BLaER1 treated with 17β-estradiol and CSF1 and Interleukin-3, amounts not matched to agents 10 nM and 100 nM (cell line): Measurements from ENCODE around the gene ATXN7L3.

Experiments
- H3K27ac ChIP-seq, 11 experiments: shearing (Covaris generic); formaldehyde crosslinking; 2 replicates each; pipeline ENCODE4 v1.8.1; 2022
- H3K27me3 ChIP-seq, 11 experiments: shearing (Covaris generic); formaldehyde crosslinking; 2 replicates each; pipeline ENCODE4 v1.8.1; 2022
- H3K36me3 ChIP-seq, 11 experiments: shearing (Covaris generic); formaldehyde crosslinking; 2 replicates each; pipeline ENCODE4 v1.8.1; 2022
- H3K4me1 ChIP-seq, 10 experiments: shearing (Covaris generic); formaldehyde crosslinking; 2 replicates each; pipeline ENCODE4 v1.8.1; 2022
- H3K4me2 ChIP-seq, 11 experiments: shearing (Covaris generic); formaldehyde crosslinking; 2 replicates each; pipeline ENCODE4 v1.8.1; 2022
- H3K4me3 ChIP-seq, 10 experiments: shearing (Covaris generic); formaldehyde crosslinking; 2 replicates each; pipeline ENCODE4 v1.8.1; 2022
- H3K9ac ChIP-seq, 11 experiments: shearing (Covaris generic); formaldehyde crosslinking; 2 replicates each; pipeline ENCODE4 v1.8.1; 2022
- H3K9me3 ChIP-seq, 11 experiments: shearing (Covaris generic); formaldehyde crosslinking; replicated peaks in 1 of 11; 2 replicates each; pipeline ENCODE4 v1.8.1; 2022
- H4K20me1 ChIP-seq, 11 experiments: shearing (Covaris generic); formaldehyde crosslinking; 2 replicates each; pipeline ENCODE4 v1.8.1; 2022
- Cebpa-rat ChIP-seq, 11 experiments: shearing (Covaris generic); IDR thresholded peaks; 2 replicates each; pipeline ENCODE4 v1.8.1; 2022

The ATXN7L3 gene

GRCh38 chr17:44198721-44199552 lies 747 bp downstream of the ATXN7L3 start:
- peaks cover 35 to 40% (median 38%) of the 10 kb centered on the region in 11 experiments for H3K36me3 ChIP-seq
- H3K9ac ChIP-seq: peak overlapping the region; percentile 95 to 99 (median 99)
- peaks cover 0 to 37% (median 20%) of the 10 kb centered on the region in 11 experiments; a peak in 14 of 22 replicates for H4K20me1 ChIP-seq
- TF ChIP-seq Cebpa-rat (IDR thresholded peaks at IDR 0.05): no peak
- peaks cover 51 to 72% (median 54%) of the 10 kb centered on the region in 10 experiments for H3K4me1 ChIP-seq
- H3K4me2 ChIP-seq: peak overlapping the region; percentile 83 to 97 (median 91)
- H3K27ac ChIP-seq: peak overlapping the region; percentile 95 to 99 (median 98)
- H3K27me3 ChIP-seq: no peaks in the 10 kb centered on the region
- no peaks in the 10 kb centered on the region for H3K9me3 ChIP-seq
- peak overlapping the region; percentile 72 to 97 (median 91) for H3K4me3 ChIP-seq

- H3K27me3 ChIP-seq: no peaks in the 10 kb centered on the region
- H3K36me3 ChIP-seq: peaks cover 43 to 48% (median 46%) of the 10 kb centered on the region in 11 experiments
- H3K9me3 ChIP-seq: no peaks in the 10 kb centered on the region
- H3K4me3 ChIP-seq: peak overlapping the region; percentile 72 to 97 (median 91)
- peaks cover 0 to 45% (median 20%) of the 10 kb centered on the region in 11 experiments; a peak in 18 of 22 replicates for H4K20me1 ChIP-seq
- peaks cover 44 to 72% (median 48%) of the 10 kb centered on the region in 10 experiments for H3K4me1 ChIP-seq
- H3K4me2 ChIP-seq: peak overlapping the region; percentile 83 to 97 (median 91)
- H3K27ac ChIP-seq: peak overlapping the region; percentile 95 to 99 (median 98)
- TF ChIP-seq Cebpa-rat (IDR thresholded peaks at IDR 0.05): no peak
- H3K9ac ChIP-seq: peak overlapping the region; percentile 95 to 99 (median 99)
These were observed 1.5 kb downstream of the ATXN7L3 start for GRCh38 chr17:44197980-44198720.

DNA sequence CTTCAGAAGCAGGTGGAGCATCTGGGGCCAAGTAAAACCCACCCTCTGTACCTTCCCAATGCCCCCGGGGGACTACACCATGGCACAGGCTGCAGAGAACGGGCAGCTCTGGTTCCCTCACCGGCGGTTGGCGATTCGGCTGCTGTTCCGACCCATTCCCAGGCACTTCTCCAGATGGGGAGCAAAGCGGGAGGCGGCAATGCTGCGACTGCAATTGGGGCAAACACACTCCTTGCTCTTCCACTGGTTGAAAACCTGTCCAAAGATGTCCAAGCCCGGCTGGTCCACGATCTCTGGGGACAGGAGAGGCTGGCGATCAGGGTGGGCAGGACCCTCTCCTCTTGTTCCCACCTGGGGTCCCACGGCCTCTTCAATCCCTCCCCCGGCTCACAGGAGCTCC lies 2.6 kb downstream of the ATXN7L3 start:
- Histone ChIP-seq H3K4me1 (peaks cover 33 to 72% (median 42%) of the 10 kb centered on the region in 10 experiments), H3K36me3 (peaks cover 52 to 58% (median 56%) of the 10 kb centered on the region in 11 experiments), H3K4me2 (peak overlapping the region; percentile 83 to 97 (median 91)), H3K27ac (peak overlapping the region in 10 of 11 experiments; percentile 95 to 99 (median 98); a peak in 17 of 22 replicates), H3K9me3 (no peaks in the 10 kb centered on the region), H3K27me3 (no peaks in the 10 kb centered on the region), H4K20me1 (peaks cover 0 to 55% (median 26%) of the 10 kb centered on the region in 11 experiments; a peak in 19 of 22 replicates), H3K4me3 (peak overlapping the region in 8 of 10 experiments; percentile 77 to 97 (median 92); a peak in 12 of 20 replicates), H3K9ac (peak overlapping the region; percentile 95 to 99 (median 99))
- TF ChIP-seq Cebpa-rat (IDR thresholded peaks at IDR 0.05): no peak

DNA sequence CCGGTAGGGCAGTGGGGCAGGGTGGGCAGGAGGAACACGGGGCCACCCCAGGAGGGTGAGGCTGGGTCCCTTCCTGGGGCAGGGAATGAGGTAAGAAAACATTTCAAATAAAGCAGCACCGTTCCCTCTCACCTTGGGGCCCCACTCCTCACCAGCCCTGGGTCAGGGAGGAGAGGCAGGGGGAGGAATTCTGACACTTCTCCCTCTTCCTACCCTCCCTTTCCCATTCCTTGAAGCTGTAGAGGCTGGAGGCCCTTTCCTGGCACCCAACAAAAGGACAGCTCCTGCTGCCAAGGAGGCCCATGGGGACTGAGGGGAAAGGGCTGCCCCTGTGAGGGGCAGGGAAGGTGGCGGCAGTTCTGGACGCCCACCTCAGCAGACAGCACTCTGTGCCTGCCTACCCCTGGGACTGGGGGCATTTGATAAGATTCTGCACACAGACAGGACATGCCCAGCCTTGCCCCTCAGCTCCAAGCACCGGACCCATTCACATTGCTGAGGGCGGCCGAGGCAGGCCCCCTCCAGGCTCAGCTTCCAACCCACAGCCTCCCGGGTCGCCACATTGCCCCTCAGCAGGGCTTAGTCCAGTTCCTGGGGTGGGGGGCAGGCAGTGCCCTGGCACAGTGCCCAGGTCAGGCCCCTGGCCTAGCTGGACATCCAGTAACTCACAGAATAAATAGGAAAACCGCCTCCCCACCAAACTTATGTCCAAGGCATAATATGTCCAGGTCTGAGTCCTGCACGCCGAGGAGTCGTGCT lies 6.2 kb downstream of the ATXN7L3 start:
- peaks cover 21 to 73% (median 35%) of the 10 kb centered on the region in 10 experiments for H3K4me1 ChIP-seq
- no peak for TF ChIP-seq Cebpa-rat (IDR thresholded peaks at IDR 0.05)
- peak overlapping the region in 9 of 11 experiments; percentile 25 to 72 (median 39); a peak in 13 of 22 replicates for H3K9ac ChIP-seq
- H3K27me3 ChIP-seq: no peaks in the 10 kb centered on the region
- H3K4me3 ChIP-seq: no peak overlapping the region
- peaks cover 84 to 94% (median 89%) of the 10 kb centered on the region in 11 experiments for H3K36me3 ChIP-seq
- H3K4me2 ChIP-seq: peak overlapping the region in 2 of 11 experiments; percentile 69 to 78; a peak in 5 of 22 replicates
- peaks cover 0 to 74% (median 34%) of the 10 kb centered on the region in 11 experiments; a peak in 21 of 22 replicates for H4K20me1 ChIP-seq
- H3K27ac ChIP-seq: peak overlapping the region in 8 of 11 experiments; percentile 5 to 45 (median 28); a peak in 9 of 22 replicates
- no peaks in the 10 kb centered on the region for H3K9me3 ChIP-seq

GRCh38 chr17:44192750-44193149 lies 6.9 kb downstream of the ATXN7L3 start:
- Histone ChIP-seq H3K9me3 (no peaks in the 10 kb centered on the region), H3K27ac (peak overlapping the region in 6 of 11 experiments; percentile 20 to 53 (median 34); a peak in 6 of 22 replicates), H3K27me3 (no peaks in the 10 kb centered on the region), H3K9ac (peak overlapping the region in 8 of 11 experiments; percentile 25 to 72 (median 38); a peak in 10 of 22 replicates), H3K4me2 (peak overlapping the region in 3 of 11 experiments; percentile 31 to 78 (median 69); a peak in 5 of 22 replicates), H3K4me3 (no peak overlapping the region), H4K20me1 (peaks cover 0 to 74% (median 34%) of the 10 kb centered on the region in 11 experiments; a peak in 21 of 22 replicates), H3K36me3 (peaks cover 83 to 97% (median 87%) of the 10 kb centered on the region in 11 experiments), H3K4me1 (peaks cover 22 to 75% (median 36%) of the 10 kb centered on the region in 10 experiments)
- no peak for TF ChIP-seq Cebpa-rat (IDR thresholded peaks at IDR 0.05)

DNA sequence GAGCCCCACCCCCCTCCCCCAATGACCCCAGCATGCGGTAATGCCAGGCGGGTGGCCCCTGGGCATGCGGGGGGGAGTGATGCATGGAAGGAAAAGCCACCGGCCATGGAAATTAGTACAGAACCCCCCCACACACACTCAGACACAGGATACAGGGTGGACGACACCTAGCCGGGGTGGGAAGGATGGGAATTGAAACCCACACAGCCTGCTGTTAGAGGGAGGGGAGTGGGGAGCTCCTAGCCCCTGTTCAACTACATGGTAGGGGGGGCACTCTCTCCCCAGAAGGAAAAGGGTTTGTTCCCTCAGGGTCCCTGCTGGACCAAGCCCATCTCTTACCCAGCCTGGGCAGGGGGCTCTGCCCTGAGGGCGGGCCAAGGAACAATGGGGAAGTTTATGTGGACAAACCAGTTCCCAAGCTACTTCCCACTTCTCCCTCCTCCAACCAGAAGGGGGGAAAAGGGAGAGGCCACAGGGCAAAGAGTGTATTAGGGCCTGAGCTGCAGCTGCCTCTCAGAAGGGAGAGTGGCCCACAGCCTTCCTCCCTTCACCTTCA lies 7.7 kb downstream of the ATXN7L3 start:
- TF ChIP-seq Cebpa-rat (IDR thresholded peaks at IDR 0.05): no peak
- Histone ChIP-seq H3K36me3 (peaks cover 76 to 90% (median 80%) of the 10 kb centered on the region in 11 experiments), H3K27ac (peak overlapping the region in 4 of 11 experiments; percentile 27 to 53 (median 36); a peak in 7 of 22 replicates), H3K4me1 (peaks cover 20 to 68% (median 32%) of the 10 kb centered on the region in 10 experiments), H3K9ac (peak overlapping the region in 8 of 11 experiments; percentile 27 to 72 (median 40); a peak in 13 of 22 replicates), H3K4me2 (peak overlapping the region in 3 of 11 experiments; percentile 31 to 78 (median 69); a peak in 6 of 22 replicates), H3K9me3 (no peaks in the 10 kb centered on the region), H3K27me3 (no peaks in the 10 kb centered on the region), H4K20me1 (peaks cover 0 to 68% (median 34%) of the 10 kb centered on the region in 11 experiments; a peak in 21 of 22 replicates), H3K4me3 (no peak overlapping the region)

DNA sequence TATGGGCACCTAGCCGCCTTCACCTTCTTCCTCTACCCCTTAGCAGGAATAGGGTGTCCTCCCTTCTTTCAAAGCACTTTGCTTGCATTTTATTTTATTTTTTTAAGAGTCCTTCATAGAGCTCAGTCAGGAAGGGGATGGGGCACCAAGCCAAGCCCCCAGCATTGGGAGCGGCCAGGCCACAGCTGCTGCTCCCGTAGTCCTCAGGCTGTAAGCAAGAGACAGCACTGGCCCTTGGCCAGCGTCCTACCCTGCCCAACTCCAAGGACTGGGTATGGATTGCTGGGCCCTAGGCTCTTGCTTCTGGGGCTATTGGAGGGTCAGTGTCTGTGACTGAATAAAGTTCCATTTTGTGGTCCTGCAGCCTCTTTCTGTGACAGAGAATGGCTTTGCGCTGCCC lies 8.3 kb downstream of the ATXN7L3 start:
- TF ChIP-seq Cebpa-rat (IDR thresholded peaks at IDR 0.05): no peak
- Histone ChIP-seq H3K4me3 (no peak overlapping the region), H3K4me2 (no peak overlapping the region), H3K9me3 (no peaks in the 10 kb centered on the region), H3K27me3 (no peaks in the 10 kb centered on the region), H3K9ac (peak overlapping the region in 2 of 11 experiments; percentile 26 to 59; a peak in 1 of 22 replicates), H3K36me3 (peaks cover 69 to 83% (median 74%) of the 10 kb centered on the region in 11 experiments), H4K20me1 (peaks cover 0 to 66% (median 34%) of the 10 kb centered on the region in 11 experiments; a peak in 19 of 22 replicates), H3K27ac (no peak overlapping the region), H3K4me1 (peaks cover 14 to 61% (median 27%) of the 10 kb centered on the region in 10 experiments)
